Measurements from ENCODE around the gene ANTXR1. TPM values are rescaled to one million over a fixed set of nuclear protein-coding genes. Genes with fewer than 3 reads are reported as not detected.
"Not testable (repeated sequence)": the region's sequence is repeated elsewhere in the genome, so short reads cannot be mapped to it uniquely, and the experiment has no call there.

ANTXR1 gene
- total RNA-seq, 1 experiment from 2014 or later = 30.8 TPM

GRCh38 chr2:69214898-69215297, 201.9 kb downstream of the ANTXR1 start:
- H3K4me1 ChIP-seq (replicated peaks) = 0 out of 2 replicates have a peak, but pooled peaks cover 3% of the 10 kb centered on the region
- DNase-seq (ENCODE audit: low read depth in 1 of 2, low spot score in 2 of 2) = no peak
- no peak overlapping the region for H3K27ac ChIP-seq
- no peaks in the 10 kb centered on the region for H3K9me3 ChIP-seq (replicated peaks)
- H3K27me3 ChIP-seq (replicated peaks) = no peaks in the 10 kb centered on the region
- no peak overlapping the region for H3K4me3 ChIP-seq
- H3K36me3 ChIP-seq = peaks cover 12% of the 10 kb centered on the region; the same call in 1 of the 2 replicates

DNA sequence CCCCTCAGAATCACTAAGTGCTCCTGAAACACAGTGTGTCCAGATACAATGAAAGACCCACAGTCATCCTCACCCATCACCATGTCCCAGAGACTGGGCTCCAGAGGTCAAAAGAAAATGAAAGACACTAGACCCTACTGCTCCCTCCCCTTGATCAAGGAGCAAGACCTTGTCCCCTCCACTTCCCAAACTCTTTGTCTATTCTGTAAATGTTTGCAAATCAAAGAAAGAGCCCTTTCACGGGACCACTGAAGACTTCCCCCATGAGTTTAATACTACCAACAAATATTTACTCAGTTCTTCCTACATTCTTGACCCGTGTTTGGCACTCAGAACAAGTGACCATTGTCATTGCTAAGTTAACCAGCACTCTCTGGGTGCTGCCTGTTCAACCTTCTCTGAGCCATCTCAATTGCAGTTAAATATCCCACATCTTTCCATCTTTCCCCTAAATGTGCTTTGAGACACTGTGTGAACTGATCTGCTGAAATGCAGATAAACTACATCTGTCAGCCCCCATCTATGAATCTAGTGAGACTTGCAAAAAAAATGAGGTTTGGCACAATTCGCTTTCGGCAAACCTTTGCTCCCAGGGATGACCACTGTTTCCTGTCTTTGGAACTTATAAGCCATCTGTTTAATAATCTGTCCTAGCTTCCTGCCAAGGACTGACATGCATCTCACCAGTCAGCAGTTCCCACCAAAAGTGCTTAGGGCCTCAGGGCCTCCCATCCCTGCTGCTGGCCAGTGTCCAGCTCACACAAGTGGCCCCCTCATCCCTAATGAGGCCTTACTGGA, 203.8 kb downstream of the ANTXR1 start:
- peaks cover 8% of the 10 kb centered on the region; the same call in 1 of the 2 replicates for H3K36me3 ChIP-seq
- peaks cover 8% of the 10 kb centered on the region for H3K4me1 ChIP-seq (replicated peaks)
- no peak overlapping the region for H3K27ac ChIP-seq
- no peak for DNase-seq (ENCODE audit: low read depth in 1 of 2, low spot score in 2 of 2)
- H3K9me3 ChIP-seq (replicated peaks) = no peaks in the 10 kb centered on the region
- no peak overlapping the region for H3K4me3 ChIP-seq
- H3K27me3 ChIP-seq (replicated peaks) = no peaks in the 10 kb centered on the region

- H3K9me3 ChIP-seq (replicated peaks) = no peaks in the 10 kb centered on the region
- no peak for DNase-seq (ENCODE audit: low read depth in 1 of 2, low spot score in 2 of 2)
- no peaks in the 10 kb centered on the region for H3K27me3 ChIP-seq (replicated peaks)
- peaks cover 16% of the 10 kb centered on the region for H3K4me1 ChIP-seq (replicated peaks)
- H3K4me3 ChIP-seq = no peak overlapping the region
- peaks cover 6% of the 10 kb centered on the region; the same call in 1 of the 2 replicates for H3K36me3 ChIP-seq
- H3K27ac ChIP-seq = no peak overlapping the region
Measured at GRCh38 chr2:69217333-69218080, 204.5 kb downstream of the ANTXR1 start.

DNA sequence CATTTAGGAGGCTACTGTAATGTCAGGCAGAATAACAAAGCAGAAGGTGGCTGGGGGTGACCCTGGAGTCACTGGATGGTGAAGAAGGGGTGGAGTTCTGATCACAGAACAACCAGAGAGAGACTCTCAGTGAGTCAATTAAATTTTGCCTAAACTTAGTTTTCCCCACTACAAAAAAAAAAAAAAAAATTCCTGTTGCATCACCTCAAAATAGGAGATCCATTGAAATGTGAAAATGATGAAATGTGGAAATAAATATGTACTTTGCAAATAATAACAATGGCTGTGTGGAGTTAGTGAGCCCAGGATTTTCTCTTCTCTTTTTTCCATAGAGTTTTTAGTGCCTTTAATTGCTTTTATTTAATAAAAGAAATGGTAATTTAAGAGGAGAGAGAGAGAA, 208.5 kb downstream of the ANTXR1 start:
- H3K4me1 ChIP-seq (replicated peaks) = peaks cover 24% of the 10 kb centered on the region
- DNase-seq (ENCODE audit: low read depth in 1 of 2, low spot score in 2 of 2) = no peak

DNA sequence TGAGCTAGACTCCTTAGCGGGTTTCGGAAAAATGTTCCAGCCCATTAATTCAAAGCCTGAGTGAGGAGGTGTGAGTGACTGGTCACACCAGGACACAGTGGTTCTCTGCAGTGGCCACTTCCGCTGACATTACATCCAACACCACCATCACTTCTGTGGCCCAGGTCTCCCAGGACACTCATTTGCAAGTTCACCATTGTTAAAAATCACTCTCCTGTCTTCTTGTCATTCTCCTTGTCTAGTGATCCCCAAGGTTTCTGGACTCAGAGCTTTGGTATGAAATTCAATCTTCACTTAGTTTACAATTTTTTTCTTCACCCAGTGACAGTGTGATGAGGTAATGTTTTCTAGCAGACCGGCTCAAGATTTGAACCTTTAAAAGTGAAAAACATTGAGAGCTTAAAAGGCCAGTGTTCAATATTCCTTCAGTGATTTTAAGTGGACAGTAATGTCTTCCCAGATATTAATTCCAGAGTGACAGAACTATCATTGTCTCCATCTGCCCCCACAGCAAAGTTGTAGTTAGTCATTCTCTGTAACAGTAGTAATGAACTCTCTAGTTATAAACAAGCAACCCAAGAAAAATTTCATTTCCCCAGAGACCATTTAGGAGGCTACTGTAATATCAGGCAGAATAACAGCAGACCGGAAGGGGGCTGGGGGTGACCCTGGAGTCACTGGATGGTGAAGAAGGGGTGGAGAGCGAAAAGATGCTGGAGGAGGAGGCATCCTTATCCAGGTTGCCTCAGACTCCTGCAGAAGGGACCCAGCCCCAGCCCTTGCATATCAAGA, 209.2 kb downstream of the ANTXR1 start:
- H3K27me3 ChIP-seq (replicated peaks) = no peaks in the 10 kb centered on the region
- peak overlapping the region; percentile 55 for H3K27ac ChIP-seq
- peak in 1 of 2 experiments; percentile 64 for DNase-seq (ENCODE audit: low read depth in 1 of 2, low spot score in 2 of 2)
- peaks cover 5% of the 10 kb centered on the region; the same call in 1 of the 2 replicates for H3K36me3 ChIP-seq
- H3K4me1 ChIP-seq (replicated peaks) = peaks cover 24% of the 10 kb centered on the region
- H3K4me3 ChIP-seq = no peak overlapping the region
- no peaks in the 10 kb centered on the region for H3K9me3 ChIP-seq (replicated peaks)

More for the DNA sequence above, 208.5 kb downstream of the ANTXR1 start:
- H3K27me3 ChIP-seq (replicated peaks) = no peaks in the 10 kb centered on the region
- no peaks in the 10 kb centered on the region for H3K9me3 ChIP-seq (replicated peaks)
- peaks cover 8% of the 10 kb centered on the region; the same call in 1 of the 2 replicates for H3K36me3 ChIP-seq
- H3K27ac ChIP-seq = peak overlapping the region; percentile 55
- H3K4me3 ChIP-seq = no peak overlapping the region

GRCh38 chr2:69222953-69223658, 210.1 kb downstream of the ANTXR1 start:
- Histone ChIP-seq H3K9me3 (replicated peaks) (no peaks in the 10 kb centered on the region), H3K4me3 (no peak overlapping the region), H3K27me3 (replicated peaks) (no peaks in the 10 kb centered on the region), H3K4me1 (replicated peaks) (peaks cover 24% of the 10 kb centered on the region), H3K27ac (peak overlapping the region; percentile 55; the same call in 1 of the 2 replicates), H3K36me3 (peaks cover 5% of the 10 kb centered on the region; the same call in 1 of the 2 replicates)
- DNase-seq (ENCODE audit: low read depth in 1 of 2, low spot score in 2 of 2) = peak in 1 of 2 experiments; percentile 22

DNA sequence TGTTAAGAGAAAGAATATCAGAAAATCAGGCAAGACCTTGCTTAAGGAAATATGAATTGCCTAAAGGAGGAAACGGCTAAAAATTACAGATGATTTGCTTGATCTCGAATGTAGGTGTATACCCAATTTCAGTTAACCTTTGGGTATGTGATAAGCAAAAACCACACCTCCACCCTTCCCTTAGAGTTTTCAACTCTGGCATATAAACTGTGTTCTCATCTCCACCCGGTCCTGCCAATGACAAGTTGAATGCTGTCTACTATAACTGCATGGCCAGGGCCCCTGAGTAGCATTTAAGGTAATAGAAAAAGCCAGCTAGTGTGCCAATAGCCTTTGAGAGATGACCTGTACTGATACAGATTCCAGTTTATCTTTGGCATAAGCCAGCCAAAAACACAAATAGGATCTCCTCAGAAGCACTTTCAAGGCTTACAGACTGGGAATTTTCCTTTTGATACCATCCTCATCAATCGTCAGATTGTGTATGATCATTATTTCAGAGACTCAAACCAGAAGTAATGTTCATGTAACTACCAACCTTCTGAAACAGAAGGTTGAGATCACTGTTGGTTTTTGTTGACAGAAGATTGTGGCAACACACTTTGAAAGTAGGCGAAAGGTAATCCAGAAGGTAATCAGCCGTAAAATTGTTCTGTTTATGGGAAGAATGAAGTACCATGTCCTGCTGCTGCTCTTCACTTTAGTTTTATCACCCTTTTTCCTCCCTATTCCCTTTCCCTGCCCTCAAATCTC, 211.0 kb downstream of the ANTXR1 start:
- Histone ChIP-seq H3K27me3 (replicated peaks) (no peaks in the 10 kb centered on the region), H3K36me3 (peaks cover 5% of the 10 kb centered on the region; the same call in 1 of the 2 replicates), H3K9me3 (replicated peaks) (no peaks in the 10 kb centered on the region), H3K4me1 (replicated peaks) (peaks cover 24% of the 10 kb centered on the region), H3K4me3 (no peak overlapping the region), H3K27ac (no peak overlapping the region)
- DNase-seq (ENCODE audit: low read depth in 1 of 2, low spot score in 2 of 2) = no peak

- Histone ChIP-seq H3K36me3 (peaks cover 5% of the 10 kb centered on the region; the same call in 1 of the 2 replicates), H3K27me3 (replicated peaks) (no peaks in the 10 kb centered on the region), H3K4me1 (replicated peaks) (peaks cover 24% of the 10 kb centered on the region), H3K27ac (no peak overlapping the region), H3K9me3 (replicated peaks) (no peaks in the 10 kb centered on the region), H3K4me3 (no peak overlapping the region)
- DNase-seq (ENCODE audit: low read depth in 1 of 2, low spot score in 2 of 2) = no peak
Measured at GRCh38 chr2:69224512-69224837, 211.5 kb downstream of the ANTXR1 start.

GRCh38 chr2:69225933-69226332, 213.0 kb downstream of the ANTXR1 start:
- peaks cover 24% of the 10 kb centered on the region for H3K4me1 ChIP-seq (replicated peaks)
- DNase-seq (ENCODE audit: low read depth in 1 of 2, low spot score in 2 of 2) = no peak

DNA sequence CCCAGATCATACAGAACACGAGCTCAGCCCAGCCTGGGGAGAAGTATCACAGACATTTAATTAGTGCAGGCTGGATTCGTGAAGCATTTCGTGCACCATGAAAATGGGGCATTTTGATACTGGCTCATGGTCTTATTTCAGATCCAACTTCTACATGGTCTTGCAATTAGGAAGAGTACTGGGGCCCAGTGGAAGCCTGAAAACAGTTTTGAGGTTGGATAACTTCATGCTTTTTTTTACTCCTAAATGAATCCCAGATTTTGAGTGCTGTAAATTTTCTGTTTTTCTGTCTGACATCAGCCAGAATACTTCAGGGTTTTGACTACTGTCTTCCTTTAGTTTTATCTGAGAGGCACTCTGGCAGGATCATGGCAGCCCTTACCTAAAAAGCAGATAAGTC, 213.9 kb downstream of the ANTXR1 start:
- Histone ChIP-seq H3K27ac (no peak overlapping the region), H3K4me3 (no peak overlapping the region), H3K36me3 (peaks cover 9% of the 10 kb centered on the region; the same call in 1 of the 2 replicates), H3K4me1 (replicated peaks) (peaks cover 17% of the 10 kb centered on the region), H3K27me3 (replicated peaks) (no peaks in the 10 kb centered on the region), H3K9me3 (replicated peaks) (no peaks in the 10 kb centered on the region)
- no peak for DNase-seq (ENCODE audit: low read depth in 1 of 2, low spot score in 2 of 2)

More at GRCh38 chr2:69225933-69226332, 213.0 kb downstream of the ANTXR1 start:
- H3K4me3 ChIP-seq = no peak overlapping the region
- H3K27me3 ChIP-seq (replicated peaks) = no peaks in the 10 kb centered on the region
- no peaks in the 10 kb centered on the region for H3K9me3 ChIP-seq (replicated peaks)
- peaks cover 6% of the 10 kb centered on the region; the same call in 1 of the 2 replicates for H3K36me3 ChIP-seq
- no peak overlapping the region for H3K27ac ChIP-seq

DNA sequence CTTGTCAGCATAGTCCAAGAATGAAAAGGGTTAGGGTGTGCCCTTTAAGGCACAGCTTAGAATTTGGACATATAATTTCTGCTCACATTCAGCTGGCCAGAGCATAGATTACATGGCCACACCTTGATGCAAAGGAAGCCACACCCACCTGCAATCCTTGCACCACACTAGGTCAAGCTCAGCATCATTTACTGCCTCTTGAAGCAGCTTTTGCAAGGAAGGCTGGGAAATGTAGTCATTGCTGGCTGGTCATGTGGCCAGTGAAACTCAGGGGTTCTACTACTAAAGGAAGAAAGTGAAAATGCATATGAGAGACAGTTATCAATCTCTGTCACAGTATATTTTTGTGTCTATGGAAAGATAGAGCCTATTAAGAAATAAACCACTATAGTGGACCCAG, 214.7 kb downstream of the ANTXR1 start:
- no peaks in the 10 kb centered on the region for H3K27me3 ChIP-seq (replicated peaks)
- H3K36me3 ChIP-seq = peaks cover 9% of the 10 kb centered on the region; the same call in 1 of the 2 replicates
- H3K27ac ChIP-seq = no peak overlapping the region
- H3K9me3 ChIP-seq (replicated peaks) = no peaks in the 10 kb centered on the region
- peaks cover 9% of the 10 kb centered on the region for H3K4me1 ChIP-seq (replicated peaks)
- H3K4me3 ChIP-seq = no peak overlapping the region
- no peak for DNase-seq (ENCODE audit: low read depth in 1 of 2, low spot score in 2 of 2)

- not testable (repeated sequence) for H3K4me1 ChIP-seq (replicated peaks); H3K4me3 ChIP-seq; H3K27ac ChIP-seq; H3K9me3 ChIP-seq (replicated peaks); H3K36me3 ChIP-seq; H3K27me3 ChIP-seq (replicated peaks); DNase-seq (ENCODE audit: low read depth in 1 of 2, low spot score in 2 of 2)
Measured at GRCh38 chr2:69230946-69231345, 218.0 kb downstream of the ANTXR1 start.
